HCT116 (cell line): ENCODE data around the gene COL18A1. TPM values are rescaled to one million over a fixed set of nuclear protein-coding genes. Genes with fewer than 3 reads are reported as not detected.

Experiments used
- ATAC-seq: fragments of 200-7000 bp; cut with Tn5 transposase; 2 replicates; pipeline ENCODE4 v1.9.1; 2020; ENCODE audit warnings: mild to moderate bottlenecking, moderate library complexity
- BruUV-seq: library from RNA; stranded (reverse); fragments of 400-500 nt; replicated peaks from 2 replicates; lab custom pipeline; 2021; lab: Mats Ljungman, UMichigan
- CTCF ChIA-PET: fragments of 300-600 bp; sonication (Branson Sonifier 250); formaldehyde crosslinking; loops from one replicate; lab custom pipeline; 2021; ENCODE audit warnings: antibody characterized with exemption; lab: Charles Lee
- POLR2A ChIA-PET: fragments of 300-600, 350-600 bp; sonication (Branson Sonifier 250); formaldehyde crosslinking; loops from one replicate; lab custom pipeline; 2021; ENCODE audit warnings: antibody characterized with exemption; lab: Charles Lee
- RAD21 ChIA-PET, 2 experiments: fragments of 300-600 bp; sonication (Branson Sonifier 250); formaldehyde crosslinking; loops; one replicate each; lab custom pipeline; 2023; ENCODE audit warnings: low total read pairs in 2 of 2; ENCODE audit not compliant: uncharacterized antibody in 2 of 2, unreplicated experiment in 2 of 2, low non-redundant PET in 1 of 2; lab: Charles Lee
- DNase-seq: peaks from one replicate; pipeline ENCODE4 v3.0.0-alpha.2; 2010; ENCODE audit warnings: low read depth, low spot score
- H2AFZ ChIP-seq: fragments of 200-600 bp; shearing (Covaris generic), sonication (generic); 2 replicates; pipeline ENCODE4 v1.6.1; 2017; ENCODE audit warnings: low read depth, mixed run types, mixed read lengths, antibody characterized with exemption, low read length; ENCODE audit not compliant: poor library complexity, severe bottlenecking
- H3K27ac ChIP-seq: 2 replicates; pipeline ENCODE4 v1.5.1; 2012; ENCODE audit warnings: low read depth, low read length
- H3K27me3 ChIP-seq: fragments of 200-600 bp; sonication (generic); 2 replicates; pipeline ENCODE4 v1.6.1; 2016; ENCODE audit warnings: mixed run types, low read length, mixed read lengths; ENCODE audit not compliant: insufficient read depth
- H3K36me3 ChIP-seq, 2 experiments: fragments of 200-500 bp in 1 of 2; fragments of 200-600 bp in 1 of 2; sonication (Bioruptor generic) in 1 of 2; sonication (generic) in 1 of 2; 2 replicates each; pipeline versions ENCODE4 v1.5.1 to v1.6.1; 2014 to 2016; ENCODE audit warnings: low read length in 2 of 2, inconsistent platforms in 1 of 2, mixed read lengths in 1 of 2, mixed run types in 1 of 2; ENCODE audit not compliant: insufficient read depth in 2 of 2, control insufficient read depth in 1 of 2
- H3K4me1 ChIP-seq, 2 experiments: fragments of 200-600 bp in 1 of 2; sonication (generic) in 1 of 2; 2 replicates each; pipeline versions ENCODE4 v1.5.1 to v1.6.1; 2012 to 2017; ENCODE audit warnings: low read length in 2 of 2, inconsistent platforms in 1 of 2, mild to moderate bottlenecking in 1 of 2, mixed read lengths in 1 of 2, mixed run types in 1 of 2, moderate library complexity in 1 of 2; ENCODE audit not compliant: insufficient read depth in 2 of 2, control insufficient read depth in 1 of 2
- H3K4me2 ChIP-seq: fragments of 200-600 bp; sonication (generic); 2 replicates; pipeline ENCODE4 v1.6.1; 2017; ENCODE audit warnings: mixed run types, low read length, mixed read lengths
- H3K4me3 ChIP-seq, 2 experiments: fragments of 200-600 bp in 1 of 2; sonication (generic) in 1 of 2; replicated peaks in 1 of 2; 2 replicates each; pipeline ENCODE4 v1.5.1; 2011 to 2016; ENCODE audit warnings: low read length in 2 of 2, control low read depth in 1 of 2, low read depth in 1 of 2, mild to moderate bottlenecking in 1 of 2, mixed read lengths in 1 of 2, mixed run types in 1 of 2
- H3K79me2 ChIP-seq: fragments of 200-600 bp; sonication (generic); 2 replicates; pipeline ENCODE4 v1.6.1; 2017; ENCODE audit warnings: mild to moderate bottlenecking, mixed run types, low read length, moderate library complexity, mixed read lengths; ENCODE audit not compliant: insufficient read depth
- H3K9ac ChIP-seq: fragments of 200-600 bp; sonication (generic); 2 replicates; pipeline ENCODE4 v1.6.1; 2016; ENCODE audit warnings: low read length, mixed read lengths
- H3K9me2 ChIP-seq: fragments of 200-600 bp; sonication (generic), shearing (Covaris generic); 2 replicates; pipeline ENCODE4 v1.6.1; 2017; ENCODE audit warnings: mixed run types, mild to moderate bottlenecking, moderate library complexity; ENCODE audit not compliant: insufficient read depth
- H3K9me3 ChIP-seq, 2 experiments: fragments of 200-500 bp in 1 of 2; fragments of 200-600 bp in 1 of 2; sonication (Bioruptor generic) in 1 of 2; sonication (generic) in 1 of 2; 2 replicates each; pipeline ENCODE4 v1.6.1; 2014 to 2017; ENCODE audit warnings: low read length in 2 of 2, mixed read lengths in 2 of 2, inconsistent platforms in 1 of 2, low read depth in 1 of 2, mild to moderate bottlenecking in 1 of 2, mixed run types in 1 of 2, moderate library complexity in 1 of 2; ENCODE audit not compliant: control insufficient read depth in 1 of 2, insufficient read depth in 1 of 2
- H4K20me1 ChIP-seq: fragments of 200-600 bp; sonication (generic), shearing (Covaris generic); 2 replicates; pipeline ENCODE4 v1.6.1; 2017; ENCODE audit warnings: mixed run types, mild to moderate bottlenecking, moderate library complexity; ENCODE audit not compliant: insufficient read depth
- CBX3 ChIP-seq: IDR thresholded peaks from 2 replicates; pipeline ENCODE4 v1.6.1; 2012; ENCODE audit warnings: low read depth
- ELF1 ChIP-seq: IDR thresholded peaks from 2 replicates; pipeline ENCODE4 v1.6.1; 2012; ENCODE audit warnings: low read depth, borderline replicate concordance
- EZH2 ChIP-seq: fragments of 200-600 bp; sonication (generic); IDR thresholded peaks from 2 replicates; pipeline ENCODE4 v1.6.1; 2017; ENCODE audit warnings: antibody characterized with exemption, mixed run types
- FOSL1 ChIP-seq: IDR thresholded peaks from 2 replicates; pipeline ENCODE4 v1.6.1; 2012; ENCODE audit warnings: low read depth
- POLR2AphosphoS5 ChIP-seq: IDR thresholded peaks from 2 replicates; pipeline ENCODE4 v1.6.1; 2011; ENCODE audit warnings: mild to moderate bottlenecking, low read depth, low read length, moderate library complexity
- RAD21 ChIP-seq: IDR thresholded peaks from 2 replicates; pipeline ENCODE4 v1.6.1; 2012; ENCODE audit warnings: low read depth, mild to moderate bottlenecking
- ZNF274 ChIP-seq: fragments of 200-500 bp; sonication (Bioruptor generic); IDR thresholded peaks from 2 replicates; pipeline ENCODE4 v1.6.1; 2014; ENCODE audit warnings: mild to moderate bottlenecking, low read depth, low read length, inconsistent platforms
- intact Hi-C: fragments of 100-400 bp; cut with micrococcal nuclease; formaldehyde crosslinking; loops from 2 replicates; pipeline ENCODE4 v1.10.0; 2022
- total RNA-seq: library from RNA; stranded (reverse); gene quantifications from one replicate; pipeline ENCODE4 v1.2.1, GENCODE V29; 2021; ENCODE audit not compliant: unreplicated experiment
- TF ChIP-seq, protein P1 (sequence below): IDR thresholded peaks from 2 replicates; pipeline ENCODE4 v1.6.1; 2012; ENCODE audit warnings: low read depth
- TF ChIP-seq, protein P2 (sequence below), 3 experiments: fragments of 200-600 bp in 1 of 3; sonication (generic) in 1 of 3; IDR thresholded peaks in 2 of 3; conservative IDR thresholded peaks in 1 of 3; 2 replicates each; pipeline ENCODE4 v1.5.1; 2012 to 2017; ENCODE audit warnings: low read depth in 2 of 3, low read length in 2 of 3, antibody characterized with exemption in 1 of 3, borderline replicate concordance in 1 of 3, control low read depth in 1 of 3, mild to moderate bottlenecking in 1 of 3, mixed read lengths in 1 of 3, mixed run types in 1 of 3, moderate library complexity in 1 of 3; ENCODE audit not compliant: insufficient read depth in 1 of 3

The COL18A1 gene
- total RNA-seq, 1 experiment from 2014 or later: 59.5 TPM

DNA sequence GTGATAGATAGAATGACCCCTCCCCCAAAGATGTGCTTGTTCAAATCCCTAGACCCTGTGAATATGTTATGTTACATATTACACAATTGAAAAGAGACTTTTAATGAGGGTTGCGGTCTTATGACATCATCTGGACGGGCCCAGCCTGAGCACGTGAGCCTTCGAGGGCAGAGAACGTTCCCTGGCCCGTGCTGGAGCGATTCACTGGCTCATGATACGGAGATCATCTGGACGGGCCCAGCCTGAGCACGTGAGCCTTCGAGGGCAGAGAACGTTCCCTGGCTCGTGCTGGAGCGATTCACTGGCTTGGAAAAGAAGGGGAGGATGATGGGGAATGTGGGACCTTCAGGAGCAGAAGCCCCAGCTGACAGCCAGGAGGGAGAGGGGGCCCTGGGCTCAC, 34.4 kb upstream of the COL18A1 start:
- Histone ChIP-seq H3K9ac (no peak overlapping the region), H3K4me1 (peaks cover 21 to 30% of the 10 kb centered on the region in 2 experiments), H3K9me3 (no peaks in the 10 kb centered on the region), H3K9me2 (no peaks in the 10 kb centered on the region), H3K27ac (no peak overlapping the region), H3K4me2 (no peak overlapping the region), H3K36me3 (no peaks in the 10 kb centered on the region), H4K20me1 (no peaks in the 10 kb centered on the region), H3K79me2 (no peaks in the 10 kb centered on the region), H2AFZ (no peak overlapping the region), H3K4me3 (no peak overlapping the region), H3K27me3 (no peaks in the 10 kb centered on the region)
- intact Hi-C loops: no loop called here
- TF ChIP-seq, protein P1, sequence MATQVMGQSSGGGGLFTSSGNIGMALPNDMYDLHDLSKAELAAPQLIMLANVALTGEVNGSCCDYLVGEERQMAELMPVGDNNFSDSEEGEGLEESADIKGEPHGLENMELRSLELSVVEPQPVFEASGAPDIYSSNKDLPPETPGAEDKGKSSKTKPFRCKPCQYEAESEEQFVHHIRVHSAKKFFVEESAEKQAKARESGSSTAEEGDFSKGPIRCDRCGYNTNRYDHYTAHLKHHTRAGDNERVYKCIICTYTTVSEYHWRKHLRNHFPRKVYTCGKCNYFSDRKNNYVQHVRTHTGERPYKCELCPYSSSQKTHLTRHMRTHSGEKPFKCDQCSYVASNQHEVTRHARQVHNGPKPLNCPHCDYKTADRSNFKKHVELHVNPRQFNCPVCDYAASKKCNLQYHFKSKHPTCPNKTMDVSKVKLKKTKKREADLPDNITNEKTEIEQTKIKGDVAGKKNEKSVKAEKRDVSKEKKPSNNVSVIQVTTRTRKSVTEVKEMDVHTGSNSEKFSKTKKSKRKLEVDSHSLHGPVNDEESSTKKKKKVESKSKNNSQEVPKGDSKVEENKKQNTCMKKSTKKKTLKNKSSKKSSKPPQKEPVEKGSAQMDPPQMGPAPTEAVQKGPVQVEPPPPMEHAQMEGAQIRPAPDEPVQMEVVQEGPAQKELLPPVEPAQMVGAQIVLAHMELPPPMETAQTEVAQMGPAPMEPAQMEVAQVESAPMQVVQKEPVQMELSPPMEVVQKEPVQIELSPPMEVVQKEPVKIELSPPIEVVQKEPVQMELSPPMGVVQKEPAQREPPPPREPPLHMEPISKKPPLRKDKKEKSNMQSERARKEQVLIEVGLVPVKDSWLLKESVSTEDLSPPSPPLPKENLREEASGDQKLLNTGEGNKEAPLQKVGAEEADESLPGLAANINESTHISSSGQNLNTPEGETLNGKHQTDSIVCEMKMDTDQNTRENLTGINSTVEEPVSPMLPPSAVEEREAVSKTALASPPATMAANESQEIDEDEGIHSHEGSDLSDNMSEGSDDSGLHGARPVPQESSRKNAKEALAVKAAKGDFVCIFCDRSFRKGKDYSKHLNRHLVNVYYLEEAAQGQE: no peak
- TF ChIP-seq EZH2 (no peak), ZNF274 (no peak), POLR2AphosphoS5 (no peak), FOSL1 (no peak), CBX3 (no peak), ELF1 (no peak), RAD21 (no peak)
- TF ChIP-seq, protein P2, sequence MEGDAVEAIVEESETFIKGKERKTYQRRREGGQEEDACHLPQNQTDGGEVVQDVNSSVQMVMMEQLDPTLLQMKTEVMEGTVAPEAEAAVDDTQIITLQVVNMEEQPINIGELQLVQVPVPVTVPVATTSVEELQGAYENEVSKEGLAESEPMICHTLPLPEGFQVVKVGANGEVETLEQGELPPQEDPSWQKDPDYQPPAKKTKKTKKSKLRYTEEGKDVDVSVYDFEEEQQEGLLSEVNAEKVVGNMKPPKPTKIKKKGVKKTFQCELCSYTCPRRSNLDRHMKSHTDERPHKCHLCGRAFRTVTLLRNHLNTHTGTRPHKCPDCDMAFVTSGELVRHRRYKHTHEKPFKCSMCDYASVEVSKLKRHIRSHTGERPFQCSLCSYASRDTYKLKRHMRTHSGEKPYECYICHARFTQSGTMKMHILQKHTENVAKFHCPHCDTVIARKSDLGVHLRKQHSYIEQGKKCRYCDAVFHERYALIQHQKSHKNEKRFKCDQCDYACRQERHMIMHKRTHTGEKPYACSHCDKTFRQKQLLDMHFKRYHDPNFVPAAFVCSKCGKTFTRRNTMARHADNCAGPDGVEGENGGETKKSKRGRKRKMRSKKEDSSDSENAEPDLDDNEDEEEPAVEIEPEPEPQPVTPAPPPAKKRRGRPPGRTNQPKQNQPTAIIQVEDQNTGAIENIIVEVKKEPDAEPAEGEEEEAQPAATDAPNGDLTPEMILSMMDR (IDR thresholded peaks at IDR 0.05 in 2 of 3, conservative IDR thresholded peaks at IDR 0.05 in 1 of 3; ENCODE audit: borderline replicate concordance in 1 of 3, insufficient read depth in 1 of 3, low read depth in 2 of 3, low read length in 2 of 3): no peak
- DNase-seq: no peak
- no peak for ATAC-seq
- RAD21 ChIA-PET: no interaction called here
- BruUV-seq: no TSS peak
- POLR2A ChIA-PET: no interaction called here
- CTCF ChIA-PET: no interaction called here
